H9 (cell line): ENCODE results near the gene TMEM82. TPM values are rescaled to one million over a fixed set of nuclear protein-coding genes. Genes with fewer than 3 reads are reported as not detected.

Experiments
- DNase-seq: peaks from one replicate; pipeline ENCODE4 v3.0.0-alpha.2; 2017
- H2AFZ ChIP-seq: one replicate; pipeline ENCODE4 v1.6.1; 2013; ENCODE audit warnings: mild to moderate bottlenecking, low read length, control low read depth, moderate library complexity
- H2AK5ac ChIP-seq: 2 replicates; pipeline ENCODE4 v1.6.1; 2013; ENCODE audit warnings: low read length, control low read depth, mixed read lengths; ENCODE audit not compliant: insufficient read length
- H2BK120ac ChIP-seq: one replicate; pipeline ENCODE4 v1.6.1; 2013; ENCODE audit warnings: low read depth, mild to moderate bottlenecking, low read length, control low read depth, inconsistent platforms; ENCODE audit not compliant: poor library complexity, severe bottlenecking
- H2BK12ac ChIP-seq: 2 replicates; pipeline ENCODE4 v1.6.1; 2013; ENCODE audit warnings: low read length, control low read depth, mixed read lengths, low read depth; ENCODE audit not compliant: insufficient read length
- H2BK15ac ChIP-seq: 2 replicates; pipeline ENCODE4 v1.6.1; 2013; ENCODE audit warnings: low read depth, low read length, control low read depth
- H2BK20ac ChIP-seq: one replicate; pipeline ENCODE4 v1.6.1; 2013; ENCODE audit warnings: low read depth, mild to moderate bottlenecking, low read length, control low read depth, inconsistent platforms; ENCODE audit not compliant: poor library complexity, severe bottlenecking
- H2BK5ac ChIP-seq: 2 replicates; pipeline ENCODE4 v1.6.1; 2013; ENCODE audit warnings: low read length, control low read depth, mixed read lengths; ENCODE audit not compliant: insufficient read length
- H3K14ac ChIP-seq: 2 replicates; pipeline ENCODE4 v1.6.1; 2013; ENCODE audit warnings: low read length, control low read depth; ENCODE audit not compliant: insufficient read depth
- H3K18ac ChIP-seq: 2 replicates; pipeline ENCODE4 v1.6.1; 2013; ENCODE audit warnings: low read depth, mild to moderate bottlenecking, mixed read lengths, low read length, control low read depth; ENCODE audit not compliant: insufficient read length
- H3K23ac ChIP-seq: 2 replicates; pipeline ENCODE4 v1.6.1; 2013; ENCODE audit warnings: low read length, control low read depth, mixed read lengths, low read depth; ENCODE audit not compliant: insufficient read length
- H3K23me2 ChIP-seq: 2 replicates; pipeline ENCODE4 v1.6.1; 2013; ENCODE audit warnings: low read depth, mild to moderate bottlenecking, mixed read lengths, low read length, control low read depth; ENCODE audit not compliant: insufficient read length, poor library complexity, severe bottlenecking
- H3K27ac ChIP-seq: 2 replicates; pipeline ENCODE4 v1.5.1; 2013; ENCODE audit warnings: low read length, control low read depth, mixed read lengths, low read depth; ENCODE audit not compliant: insufficient read length
- H3K27me3 ChIP-seq: 2 replicates; pipeline ENCODE4 v1.6.1; 2013; ENCODE audit warnings: low read length, control low read depth, inconsistent platforms; ENCODE audit not compliant: insufficient read depth
- H3K4ac ChIP-seq: 2 replicates; pipeline ENCODE4 v1.6.1; 2013; ENCODE audit warnings: low read depth, mild to moderate bottlenecking, control low read depth, inconsistent platforms, low read length, moderate library complexity
- H3K4me1 ChIP-seq: 2 replicates; pipeline ENCODE4 v1.6.1; 2013; ENCODE audit warnings: low read length, control low read depth, inconsistent platforms; ENCODE audit not compliant: insufficient read depth
- H3K4me2 ChIP-seq: 2 replicates; pipeline ENCODE4 v1.6.1; 2013; ENCODE audit warnings: low read length, control low read depth, mixed read lengths; ENCODE audit not compliant: insufficient read length, insufficient read depth
- H3K56ac ChIP-seq: 2 replicates; pipeline ENCODE4 v1.6.1; 2013; ENCODE audit warnings: low read depth, mild to moderate bottlenecking, mixed read lengths, low read length, control low read depth; ENCODE audit not compliant: insufficient read length
- H3K79me1 ChIP-seq: 2 replicates; pipeline ENCODE4 v1.6.1; 2013; ENCODE audit warnings: low read depth, mild to moderate bottlenecking, moderate library complexity, low read length, control low read depth, inconsistent platforms; ENCODE audit not compliant: insufficient read depth, poor library complexity, severe bottlenecking
- H3K79me2 ChIP-seq: 2 replicates; pipeline ENCODE4 v1.6.1; 2013; ENCODE audit warnings: low read length, control low read depth, inconsistent platforms; ENCODE audit not compliant: insufficient read depth
- H3K9ac ChIP-seq: 2 replicates; pipeline ENCODE4 v1.6.1; 2013; ENCODE audit warnings: low read length, control low read depth, mixed read lengths; ENCODE audit not compliant: insufficient read length; ENCODE audit errors: extremely low read depth
- H3K9me3 ChIP-seq: one replicate; pipeline ENCODE4 v1.6.1; 2013; ENCODE audit warnings: low read depth, low read length, inconsistent platforms; ENCODE audit not compliant: control insufficient read depth
- H3T11ph ChIP-seq: one replicate; pipeline ENCODE4 v1.6.1; 2013; ENCODE audit warnings: mild to moderate bottlenecking, low read length, control low read depth, inconsistent platforms
- H4K20me1 ChIP-seq: one replicate; pipeline ENCODE4 v1.6.1; 2013; ENCODE audit not compliant: control insufficient read depth, insufficient read length, insufficient read depth
- H4K5ac ChIP-seq: 2 replicates; pipeline ENCODE4 v1.6.1; 2013; ENCODE audit warnings: low read depth, mild to moderate bottlenecking, mixed read lengths, low read length, control low read depth; ENCODE audit not compliant: insufficient read length
- H4K8ac ChIP-seq: replicated peaks from 2 replicates; pipeline ENCODE4 v1.6.1; 2013; ENCODE audit warnings: low read length, control low read depth, mixed read lengths, low read depth; ENCODE audit not compliant: insufficient read length
- H4K91ac ChIP-seq: 2 replicates; pipeline ENCODE4 v1.6.1; 2013; ENCODE audit warnings: low read depth, mild to moderate bottlenecking, moderate library complexity, mixed read lengths, low read length, control low read depth; ENCODE audit not compliant: insufficient read length
- H3K27ac Mint-ChIP-seq, 3 experiments: 2 replicates in 2 of 3; 3 replicates in 1 of 3; pipeline ENCODE4 v1.8.0; 2020 to 2021; ENCODE audit warnings: mixed read lengths in 3 of 3, mild to moderate bottlenecking in 1 of 3, moderate library complexity in 1 of 3
- H3K27me3 Mint-ChIP-seq: 2 replicates; pipeline ENCODE4 v1.8.0; 2021; ENCODE audit warnings: low read depth, mild to moderate bottlenecking, moderate library complexity, mixed read lengths
- H3K36me3 Mint-ChIP-seq, 3 experiments: 2 replicates in 2 of 3; 3 replicates in 1 of 3; pipeline ENCODE4 v1.8.0; 2020 to 2021; ENCODE audit warnings: low read depth in 3 of 3, mixed read lengths in 3 of 3; ENCODE audit not compliant: insufficient read depth in 1 of 3
- H3K4me1 Mint-ChIP-seq, 2 experiments: 2 replicates each; pipeline ENCODE4 v1.8.0; 2020; ENCODE audit warnings: mixed read lengths in 2 of 2
- H3K4me3 Mint-ChIP-seq, 2 experiments: 2 replicates in 1 of 2; 3 replicates in 1 of 2; pipeline ENCODE4 v1.8.0; 2020 to 2021; ENCODE audit warnings: mild to moderate bottlenecking in 2 of 2, mixed read lengths in 2 of 2, moderate library complexity in 1 of 2
- H3K9me3 Mint-ChIP-seq, 2 experiments: 2 replicates in 1 of 2; 3 replicates in 1 of 2; pipeline ENCODE4 v1.8.0; 2020; ENCODE audit warnings: mild to moderate bottlenecking in 2 of 2, mixed read lengths in 2 of 2, moderate library complexity in 1 of 2
- CTCF ChIP-seq: fragments of 200-600 bp; sonication (generic); conservative IDR thresholded peaks from 3 replicates; pipeline ENCODE4 v1.8.0; 2021; ENCODE audit warnings: antibody characterized with exemption, mild to moderate bottlenecking
- WGBS: extraction: QIAGEN DNeasy Blood & Tissue Kit; methylation state at CpG from one replicate; pipeline ENCODE4 v1.1.7; 2013; ENCODE audit warnings: missing lambda C conversion rate, low lambda C conversion rate, mixed read lengths; ENCODE audit not compliant: insufficient read length; ENCODE audit errors: extremely low coverage; 5-methylcytosine and 5-hydroxymethylcytosine counted together
- total RNA-seq: library from RNA; stranded (reverse); gene quantifications from 2 replicates; pipeline ENCODE4 v1.2.1, GENCODE V29; 2021

TMEM82 gene
- total RNA-seq, 1 experiment from 2014 or later = 1.4 TPM

GRCh38 chr1:15722836-15723532, 19.3 kb upstream of the TMEM82 start:
- Histone ChIP-seq H2BK12ac (no peak overlapping the region), H3K27me3 (no peaks in the 10 kb centered on the region), H3K79me2 (no peaks in the 10 kb centered on the region), H3K14ac (no peak overlapping the region), H2BK20ac (no peak overlapping the region), H2BK5ac (no peak overlapping the region), H2AK5ac (no peak overlapping the region), H3K18ac (no peak overlapping the region), H2BK15ac (no peak overlapping the region), H3K79me1 (no peaks in the 10 kb centered on the region), H4K5ac (no peak overlapping the region), H3T11ph (no peak overlapping the region), H2AFZ (no peak overlapping the region), H3K27ac (no peak overlapping the region), H2BK120ac (no peak overlapping the region), H3K9me3 (no peaks in the 10 kb centered on the region), H4K20me1 (no peaks in the 10 kb centered on the region), H4K91ac (no peak overlapping the region), H3K4ac (no peak overlapping the region), H3K9ac (no peak overlapping the region), H4K8ac (no peak overlapping the region), H3K4me2 (no peak overlapping the region), H3K23ac (no peak overlapping the region), H3K23me2 (no peaks in the 10 kb centered on the region), H3K4me1 (no peaks in the 10 kb centered on the region), H3K56ac (no peak overlapping the region)
- no peaks in the 10 kb centered on the region for H3K9me3 Mint-ChIP-seq
- H3K36me3 Mint-ChIP-seq = peaks cover 22 to 61% (median 45%) of the 10 kb centered on the region in 3 experiments
- WGBS = no CpG with 5 or more reads among the region's 13 CpGs
- no peak for TF ChIP-seq CTCF
- H3K27me3 Mint-ChIP-seq = no peaks in the 10 kb centered on the region
- H3K27ac Mint-ChIP-seq = peak overlapping the region in 2 of 3 experiments; percentile 18 to 86; a peak in 2 of 7 replicates
- H3K4me3 Mint-ChIP-seq = no peak overlapping the region
- DNase-seq = no peak
- 0 out of 4 replicates have a peak, but pooled peaks cover 0 to 3% of the 10 kb centered on the region in 2 experiments for H3K4me1 Mint-ChIP-seq
